ENCODE results near the gene CTNNA3.

- TF ChIP-seq CTCF (IDR thresholded peaks at IDR 0.05; ENCODE audit: extremely low read depth in 1 of 2, insufficient read depth in 1 of 2, low read depth in 1 of 2, low read length in 2 of 2) (no peak), EZH2 (IDR thresholded peaks at IDR 0.05; ENCODE audit: borderline replicate concordance, low read depth, low read length, severe bottlenecking) (no peak), JUN (IDR thresholded peaks at IDR 0.05; ENCODE audit: borderline replicate concordance, insufficient read depth, insufficient read length, low read depth) (no peak), POLR2A (IDR thresholded peaks at IDR 0.05; ENCODE audit: low read depth, low read length) (no peak), MAX (IDR thresholded peaks at IDR 0.05; ENCODE audit: insufficient read depth, insufficient read length) (no peak), POLR2AphosphoS5 (IDR thresholded peaks at IDR 0.05; ENCODE audit: insufficient read depth, low read depth, low read length) (no peak), FOS (IDR thresholded peaks at IDR 0.05; ENCODE audit: borderline replicate concordance, insufficient read depth, low read length) (no peak), MYC (IDR thresholded peaks at IDR 0.05; ENCODE audit: low read depth, low read length) (no peak)
Measured at GRCh38 chr10:66654861-66655260, 1041.1 kb downstream of the CTNNA3 start.
